ENCODE measurements around the gene DCTN2.
"Not testable (repeated sequence)": the region's sequence is repeated elsewhere in the genome, so short reads cannot be mapped to it uniquely, and the experiment has no call there.

- not testable (repeated sequence) for TF ChIP-seq CTCF (conservative IDR thresholded peaks at IDR 0.05; ENCODE audit: low read depth, low read length); EZH2 (IDR thresholded peaks at IDR 0.05; ENCODE audit: borderline replicate concordance, low read depth, low read length, poor library complexity, severe bottlenecking)
Measured at GRCh38 chr12:57495051-57495701, 51.8 kb downstream of the DCTN2 start.

All from A673 (cell line).